ENCODE measurements around the gene C19orf53. TPM values are rescaled to one million over a fixed set of nuclear protein-coding genes. Genes with fewer than 3 reads are reported as not detected.
"Not testable (repeated sequence)": the region's sequence is repeated elsewhere in the genome, so short reads cannot be mapped to it uniquely, and the experiment has no call there.

The C19orf53 gene
- 91.3 TPM for total RNA-seq

- peak; percentile 93 for DNase-seq (ENCODE audit: low spot score)
Observed at GRCh38 chr19:13774217-13775191, at the start of gene C19orf53. Gene C19orf53 (plus strand): TSS chr19:13774456. CDS start chr19:13774478, 22 bp downstream.

- no peak for DNase-seq (ENCODE audit: low spot score)
Observed at GRCh38 chr19:13726323-13726722, 47.9 kb upstream of the C19orf53 start.

- no peak for DNase-seq (ENCODE audit: low spot score)
Observed at GRCh38 chr19:13727798-13728197, 46.5 kb upstream of the C19orf53 start.

GRCh38 chr19:13729859-13730258, 44.4 kb upstream of the C19orf53 start:
- no peak for DNase-seq (ENCODE audit: low spot score)

DNA sequence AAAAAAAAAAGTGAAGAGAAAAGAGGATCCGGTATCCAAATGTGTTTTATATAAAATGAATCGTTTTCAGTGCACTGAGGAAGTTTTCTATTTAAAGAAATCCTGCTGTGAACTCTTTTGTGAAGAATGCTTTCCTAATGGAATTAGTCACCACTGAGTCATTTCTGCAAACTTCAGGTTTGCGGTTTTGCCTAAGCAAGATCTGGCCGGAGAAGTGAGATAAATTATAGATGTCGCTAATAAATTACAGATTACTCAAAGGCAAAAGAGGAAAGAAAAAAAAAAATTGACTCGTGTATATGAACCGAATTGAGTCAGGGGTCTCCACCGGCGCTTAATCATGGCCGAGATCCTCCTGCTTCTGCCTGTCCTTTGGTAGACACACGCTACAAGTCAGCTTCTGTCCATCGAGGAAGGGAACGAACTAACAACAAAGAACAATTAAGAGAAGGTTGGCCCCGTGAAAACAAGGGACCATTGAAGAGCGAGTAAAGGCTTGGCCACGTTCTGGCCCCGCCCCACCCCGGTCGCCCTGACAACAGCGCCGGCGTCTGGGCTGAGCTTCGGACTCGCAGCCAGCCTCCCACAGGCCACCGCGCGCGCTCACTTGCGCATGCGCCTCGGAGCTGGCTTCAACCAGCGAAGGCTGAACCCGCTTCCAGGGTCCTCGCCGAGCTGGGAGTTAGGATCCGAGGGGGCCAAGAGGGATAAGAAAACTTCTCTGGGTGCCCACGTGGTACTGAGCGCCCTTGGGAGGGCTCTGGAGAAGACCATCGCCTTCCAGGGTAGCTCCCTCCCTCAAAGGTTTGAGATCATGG, 42.9 kb upstream of the C19orf53 start:
- DNase-seq (ENCODE audit: low spot score) = peak; percentile 97

- no peak for DNase-seq (ENCODE audit: low spot score)
Observed at GRCh38 chr19:13732337-13732736, 41.9 kb upstream of the C19orf53 start.

- no peak for DNase-seq (ENCODE audit: low spot score)
Observed at GRCh38 chr19:13734751-13735150, 39.5 kb upstream of the C19orf53 start.

DNA sequence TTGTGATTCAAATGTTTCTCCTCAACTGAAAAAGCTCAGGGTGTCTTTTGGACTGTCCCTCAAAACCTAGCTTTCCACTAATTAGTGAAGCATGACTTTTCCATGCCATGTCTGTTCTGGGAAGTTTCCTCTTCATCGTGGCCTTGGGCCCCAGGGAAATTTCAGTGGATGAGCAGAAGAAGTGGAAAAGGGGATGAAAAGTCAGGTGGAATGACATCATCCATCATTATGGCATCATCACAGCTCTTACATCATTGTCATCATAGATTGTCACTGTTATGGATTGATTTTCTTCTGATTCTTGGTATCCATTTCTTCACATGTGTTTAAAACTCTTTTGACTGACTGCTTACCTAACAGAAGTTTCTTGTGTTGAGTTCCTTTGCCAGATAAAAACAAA, 36.2 kb upstream of the C19orf53 start:
- DNase-seq (ENCODE audit: low spot score) = no peak

DNA sequence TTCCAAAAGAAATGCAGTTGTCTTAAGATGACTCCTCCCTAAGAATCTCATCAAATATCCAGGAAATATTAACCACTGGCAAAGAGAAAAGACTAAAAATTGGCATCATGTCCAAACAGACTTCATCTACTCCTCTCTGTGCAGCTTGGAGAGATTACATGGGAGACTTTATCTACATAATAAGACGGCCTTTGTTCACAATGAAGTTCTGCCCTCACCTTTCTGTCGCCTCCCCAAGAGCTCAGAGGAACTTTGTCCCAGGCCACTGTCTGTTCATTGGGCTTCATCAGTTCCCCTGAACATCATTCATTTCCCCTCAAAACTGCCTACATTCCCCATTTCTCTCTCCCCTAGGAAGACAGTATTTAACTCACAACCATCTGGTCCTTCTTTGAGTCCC, 32.4 kb upstream of the C19orf53 start:
- no peak for DNase-seq (ENCODE audit: low spot score)

GRCh38 chr19:13742756-13743155, 31.5 kb upstream of the C19orf53 start:
- DNase-seq (ENCODE audit: low spot score) = no peak

- DNase-seq (ENCODE audit: low spot score) = no peak
Observed at GRCh38 chr19:13744174-13744573, 30.1 kb upstream of the C19orf53 start.

DNA sequence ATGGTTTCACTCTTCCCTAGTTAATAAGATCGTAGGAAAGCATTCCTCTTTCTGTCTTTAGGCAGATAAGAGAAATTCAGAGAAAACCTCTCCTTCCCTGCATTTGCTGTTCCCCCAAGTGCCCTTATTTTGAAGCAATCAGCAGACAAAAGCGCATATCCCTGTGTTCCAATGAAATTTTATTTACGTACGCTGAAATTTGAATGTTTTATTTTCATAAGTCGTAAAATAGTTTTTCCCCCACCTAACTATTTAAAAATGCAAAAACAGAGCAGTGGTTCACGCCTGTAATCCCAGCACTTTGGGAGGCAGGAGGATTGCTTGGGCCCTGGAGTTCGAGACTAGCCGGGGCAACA, 27.2 kb upstream of the C19orf53 start:
- no peak for DNase-seq (ENCODE audit: low spot score)

- no peak for DNase-seq (ENCODE audit: low spot score)
Observed at GRCh38 chr19:13748169-13748828, 26.0 kb upstream of the C19orf53 start.

- no peak for DNase-seq (ENCODE audit: low spot score)
Observed at GRCh38 chr19:13751436-13751835, 22.8 kb upstream of the C19orf53 start.

DNA sequence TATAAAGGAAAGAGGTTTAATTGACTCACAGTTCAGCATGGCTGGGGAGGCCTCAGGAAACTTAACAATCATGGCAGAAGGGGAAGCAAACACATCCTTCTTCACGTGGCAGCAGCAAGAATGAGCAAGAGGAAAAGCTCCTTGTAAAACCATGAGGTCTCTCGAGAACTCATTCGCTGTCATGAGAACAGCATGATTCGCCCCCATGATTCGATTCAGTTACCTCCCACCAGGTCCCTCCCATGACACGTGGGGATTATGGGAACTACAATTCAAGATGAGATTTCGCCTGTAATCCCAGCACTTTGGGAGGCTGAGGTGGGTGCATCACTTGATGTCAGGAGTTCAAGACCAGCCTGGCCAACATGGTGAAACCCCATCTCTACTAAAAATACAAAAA, 20.6 kb upstream of the C19orf53 start:
- not testable (repeated sequence) for DNase-seq (ENCODE audit: low spot score)

DNA sequence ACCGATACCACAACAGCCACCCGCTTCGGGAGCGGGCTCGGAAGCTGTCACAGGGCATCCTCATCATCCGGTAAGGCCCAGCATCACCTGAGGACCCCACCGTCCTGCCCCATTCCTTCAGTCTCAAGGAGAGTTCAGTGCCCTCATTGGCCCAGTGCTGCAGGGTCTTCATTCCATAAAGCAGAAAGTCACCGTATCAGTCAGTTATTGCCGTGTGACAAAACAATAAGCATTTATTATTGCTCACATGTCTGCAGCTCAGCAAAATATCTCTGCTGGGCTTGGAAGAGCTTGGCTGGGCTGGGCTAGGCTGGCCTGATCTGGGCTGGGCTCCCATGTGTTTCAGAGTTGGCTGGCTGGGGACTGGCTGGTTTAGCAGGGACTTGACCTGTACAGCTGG, 18.0 kb upstream of the C19orf53 start:
- DNase-seq (ENCODE audit: low spot score) = no peak

DNA sequence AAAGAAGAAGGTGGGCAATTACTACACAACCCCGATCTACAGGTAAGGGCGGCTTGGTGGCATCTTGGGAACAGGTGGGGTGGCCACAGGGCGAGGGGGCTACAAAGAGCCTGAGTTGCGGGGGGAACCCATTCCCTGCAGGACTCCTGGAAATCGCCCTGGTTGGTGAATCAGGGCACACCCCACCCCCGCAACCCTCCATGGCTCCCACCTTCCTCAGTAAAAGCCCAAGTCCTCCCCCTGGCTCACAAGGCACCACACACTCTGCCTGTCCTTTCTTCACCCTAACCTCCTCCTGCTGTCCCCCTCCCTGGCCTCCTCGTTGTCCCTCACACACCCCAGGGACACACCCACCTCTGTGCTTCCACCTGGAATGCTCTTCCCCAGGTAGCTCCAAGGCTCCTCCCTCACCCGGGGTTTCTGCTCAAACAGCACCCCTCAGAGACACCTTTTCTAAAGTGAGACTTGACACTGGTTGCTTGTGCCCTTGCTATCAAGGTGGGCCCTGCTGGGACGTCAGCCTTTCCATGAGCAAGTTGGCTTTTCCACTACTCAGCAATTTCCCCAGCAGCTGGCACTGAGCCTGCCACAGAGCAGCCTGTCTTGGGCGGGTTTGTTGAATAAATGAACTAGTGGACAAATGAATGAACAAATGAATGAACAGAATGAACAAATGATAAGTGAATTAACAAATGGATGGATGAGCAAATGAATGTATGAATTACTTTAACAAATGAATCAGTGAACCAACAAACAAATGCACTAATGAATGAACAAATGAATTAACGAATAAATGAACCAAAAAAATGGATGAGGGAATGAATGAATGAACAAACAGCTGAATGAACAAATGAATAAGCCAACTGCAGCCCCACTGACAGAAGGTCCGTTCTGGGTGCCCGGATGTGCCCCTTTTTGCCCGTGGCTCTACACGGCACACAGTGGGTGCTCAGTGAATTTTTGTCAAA, 16.2 kb upstream of the C19orf53 start:
- no peak for DNase-seq (ENCODE audit: low spot score)

GRCh38 chr19:13758795-13759194, 15.5 kb upstream of the C19orf53 start:
- no peak for DNase-seq (ENCODE audit: low spot score)

- no peak for DNase-seq (ENCODE audit: low spot score)
Observed at GRCh38 chr19:13761423-13761822, 12.8 kb upstream of the C19orf53 start.

- no peak for DNase-seq (ENCODE audit: low spot score)
Observed at GRCh38 chr19:13762635-13763235, 11.5 kb upstream of the C19orf53 start.

DNA sequence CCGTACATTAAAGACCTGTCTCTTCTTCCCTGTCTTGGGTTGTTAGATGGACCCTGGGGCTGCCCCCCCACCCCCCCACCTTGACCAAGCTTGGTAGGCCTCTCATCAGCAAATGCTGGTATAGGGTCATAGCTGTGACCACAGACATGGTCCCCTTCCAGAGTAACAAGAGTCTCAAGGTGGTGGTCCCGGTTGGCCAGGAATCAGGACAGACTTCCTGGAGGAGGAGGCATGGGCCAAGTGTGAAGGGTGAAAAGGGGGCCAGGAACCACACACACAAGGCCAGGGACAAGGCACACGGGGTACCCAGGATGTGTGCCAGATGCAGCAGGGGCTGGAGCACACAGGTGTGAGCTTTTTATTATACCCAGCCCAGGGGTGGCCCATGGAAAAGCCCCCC, 11.0 kb upstream of the C19orf53 start:
- DNase-seq (ENCODE audit: low spot score) = no peak

All from mucosa of gallbladder (tissue), 1 donor.